ENCODE data around the gene PARD3B. TPM values are rescaled to one million over a fixed set of nuclear protein-coding genes. Genes with fewer than 3 reads are reported as not detected.

The PARD3B gene
- total RNA-seq, 1 experiment from 2014 or later: 3.6 TPM

- Histone ChIP-seq H3K4me1 (ENCODE audit: control insufficient read depth, insufficient read depth, low read length) (no peaks in the 10 kb centered on the region), H3K36me3 (ENCODE audit: control insufficient read depth, insufficient read depth, low read length) (no peaks in the 10 kb centered on the region), H3K27me3 (ENCODE audit: control insufficient read depth, insufficient read depth, low read length) (no peaks in the 10 kb centered on the region), H3K9me3 (ENCODE audit: control insufficient read depth, insufficient read depth, low read depth, low read length) (no peaks in the 10 kb centered on the region), H3K27ac (ENCODE audit: low read length) (no peak overlapping the region), H3K4me3 (ENCODE audit: low read depth in 2 of 2, low read length in 2 of 2) (no peak overlapping the region)
- no TSS peak for BruUV-seq (replicated peaks)
- in situ Hi-C loops (cut with HindIII; ENCODE audit: low pct_unique_long_range_greater_than_20kb, low sequenced_read_pairs) (no loop called here), intact Hi-C loops (cut with micrococcal nuclease; ENCODE audit: unreplicated experiment) (no loop called here)
- DNase-seq (ENCODE audit: low read depth, low spot score) (no peak), ATAC-seq (no peak)
- ChIA-PET POLR2A (no interaction called here), CTCF (no interaction called here)
- TF ChIP-seq POLR2AphosphoS5 (IDR thresholded peaks at IDR 0.05; ENCODE audit: low read depth, low read length) (no peak), TCF7L2 (IDR thresholded peaks at IDR 0.05; ENCODE audit: low read depth, low read length) (no peak), SIN3A (IDR thresholded peaks at IDR 0.05; ENCODE audit: borderline replicate concordance, insufficient read depth, low read depth, low read length) (no peak)
- TF ChIP-seq, protein P1, sequence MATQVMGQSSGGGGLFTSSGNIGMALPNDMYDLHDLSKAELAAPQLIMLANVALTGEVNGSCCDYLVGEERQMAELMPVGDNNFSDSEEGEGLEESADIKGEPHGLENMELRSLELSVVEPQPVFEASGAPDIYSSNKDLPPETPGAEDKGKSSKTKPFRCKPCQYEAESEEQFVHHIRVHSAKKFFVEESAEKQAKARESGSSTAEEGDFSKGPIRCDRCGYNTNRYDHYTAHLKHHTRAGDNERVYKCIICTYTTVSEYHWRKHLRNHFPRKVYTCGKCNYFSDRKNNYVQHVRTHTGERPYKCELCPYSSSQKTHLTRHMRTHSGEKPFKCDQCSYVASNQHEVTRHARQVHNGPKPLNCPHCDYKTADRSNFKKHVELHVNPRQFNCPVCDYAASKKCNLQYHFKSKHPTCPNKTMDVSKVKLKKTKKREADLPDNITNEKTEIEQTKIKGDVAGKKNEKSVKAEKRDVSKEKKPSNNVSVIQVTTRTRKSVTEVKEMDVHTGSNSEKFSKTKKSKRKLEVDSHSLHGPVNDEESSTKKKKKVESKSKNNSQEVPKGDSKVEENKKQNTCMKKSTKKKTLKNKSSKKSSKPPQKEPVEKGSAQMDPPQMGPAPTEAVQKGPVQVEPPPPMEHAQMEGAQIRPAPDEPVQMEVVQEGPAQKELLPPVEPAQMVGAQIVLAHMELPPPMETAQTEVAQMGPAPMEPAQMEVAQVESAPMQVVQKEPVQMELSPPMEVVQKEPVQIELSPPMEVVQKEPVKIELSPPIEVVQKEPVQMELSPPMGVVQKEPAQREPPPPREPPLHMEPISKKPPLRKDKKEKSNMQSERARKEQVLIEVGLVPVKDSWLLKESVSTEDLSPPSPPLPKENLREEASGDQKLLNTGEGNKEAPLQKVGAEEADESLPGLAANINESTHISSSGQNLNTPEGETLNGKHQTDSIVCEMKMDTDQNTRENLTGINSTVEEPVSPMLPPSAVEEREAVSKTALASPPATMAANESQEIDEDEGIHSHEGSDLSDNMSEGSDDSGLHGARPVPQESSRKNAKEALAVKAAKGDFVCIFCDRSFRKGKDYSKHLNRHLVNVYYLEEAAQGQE (IDR thresholded peaks at IDR 0.05; ENCODE audit: insufficient read depth in 1 of 2, low read depth in 2 of 2, low read length in 1 of 2): no peak
- TF ChIP-seq, protein P2, sequence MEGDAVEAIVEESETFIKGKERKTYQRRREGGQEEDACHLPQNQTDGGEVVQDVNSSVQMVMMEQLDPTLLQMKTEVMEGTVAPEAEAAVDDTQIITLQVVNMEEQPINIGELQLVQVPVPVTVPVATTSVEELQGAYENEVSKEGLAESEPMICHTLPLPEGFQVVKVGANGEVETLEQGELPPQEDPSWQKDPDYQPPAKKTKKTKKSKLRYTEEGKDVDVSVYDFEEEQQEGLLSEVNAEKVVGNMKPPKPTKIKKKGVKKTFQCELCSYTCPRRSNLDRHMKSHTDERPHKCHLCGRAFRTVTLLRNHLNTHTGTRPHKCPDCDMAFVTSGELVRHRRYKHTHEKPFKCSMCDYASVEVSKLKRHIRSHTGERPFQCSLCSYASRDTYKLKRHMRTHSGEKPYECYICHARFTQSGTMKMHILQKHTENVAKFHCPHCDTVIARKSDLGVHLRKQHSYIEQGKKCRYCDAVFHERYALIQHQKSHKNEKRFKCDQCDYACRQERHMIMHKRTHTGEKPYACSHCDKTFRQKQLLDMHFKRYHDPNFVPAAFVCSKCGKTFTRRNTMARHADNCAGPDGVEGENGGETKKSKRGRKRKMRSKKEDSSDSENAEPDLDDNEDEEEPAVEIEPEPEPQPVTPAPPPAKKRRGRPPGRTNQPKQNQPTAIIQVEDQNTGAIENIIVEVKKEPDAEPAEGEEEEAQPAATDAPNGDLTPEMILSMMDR (IDR thresholded peaks at IDR 0.05): no peak
These were observed 881.8 kb downstream of the PARD3B start for GRCh38 chr2:205427112-205427511.

DNA sequence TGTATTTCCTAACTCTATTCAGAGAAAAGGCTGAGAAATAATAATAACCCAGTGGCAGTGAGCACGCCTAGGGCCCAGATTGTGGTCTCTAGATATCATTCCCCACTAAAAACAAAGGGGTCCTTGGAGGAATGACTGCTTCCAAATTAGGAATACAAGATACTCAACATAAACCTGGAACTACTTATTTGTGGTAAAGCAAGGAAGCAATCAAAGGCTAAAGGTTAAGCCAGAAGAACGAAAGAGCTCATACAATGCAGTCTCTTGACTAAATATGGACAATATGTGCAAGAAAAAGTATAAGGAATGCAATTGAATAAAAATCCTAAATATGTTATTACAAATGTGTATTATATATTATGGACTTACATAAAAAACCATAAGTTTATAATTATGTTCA is 883.5 kb downstream of the PARD3B start:
- Histone ChIP-seq H3K9me3 (ENCODE audit: control insufficient read depth, insufficient read depth, low read depth, low read length) (no peaks in the 10 kb centered on the region), H3K27ac (ENCODE audit: low read length) (no peak overlapping the region), H3K4me3 (ENCODE audit: low read depth in 2 of 2, low read length in 2 of 2) (no peak overlapping the region), H3K4me1 (ENCODE audit: control insufficient read depth, insufficient read depth, low read length) (no peaks in the 10 kb centered on the region), H3K27me3 (ENCODE audit: control insufficient read depth, insufficient read depth, low read length) (no peaks in the 10 kb centered on the region), H3K36me3 (ENCODE audit: control insufficient read depth, insufficient read depth, low read length) (no peaks in the 10 kb centered on the region)
- no TSS peak for BruUV-seq (replicated peaks)
- ATAC-seq (no peak), DNase-seq (ENCODE audit: low read depth, low spot score) (no peak)
- in situ Hi-C loops (cut with HindIII; ENCODE audit: low pct_unique_long_range_greater_than_20kb, low sequenced_read_pairs): no loop called here
- ChIA-PET POLR2A (no interaction called here), CTCF (no interaction called here)
- intact Hi-C loops (cut with micrococcal nuclease; ENCODE audit: unreplicated experiment): no loop called here
- TF ChIP-seq, protein P2 (IDR thresholded peaks at IDR 0.05): no peak
- TF ChIP-seq POLR2AphosphoS5 (IDR thresholded peaks at IDR 0.05; ENCODE audit: low read depth, low read length) (no peak), SIN3A (IDR thresholded peaks at IDR 0.05; ENCODE audit: borderline replicate concordance, insufficient read depth, low read depth, low read length) (no peak), TCF7L2 (IDR thresholded peaks at IDR 0.05; ENCODE audit: low read depth, low read length) (no peak)
- TF ChIP-seq, protein P1 (IDR thresholded peaks at IDR 0.05; ENCODE audit: insufficient read depth in 1 of 2, low read depth in 2 of 2, low read length in 1 of 2): no peak

Measured in Panc1 (cell line).